ENCODE results near the gene FOXP2.

FOXP2 gene

GRCh38 chr7:114554781-114555537, 140.3 kb downstream of the FOXP2 start:
- Histone ChIP-seq H3K79me2 (ENCODE audit: insufficient read depth, low read length) (no peaks in the 10 kb centered on the region), H3K4me2 (ENCODE audit: low read depth, low read length, poor library complexity, severe bottlenecking) (no peak overlapping the region), H3K4me1 (ENCODE audit: insufficient read depth, low read length, poor library complexity, severe bottlenecking) (no peaks in the 10 kb centered on the region), H3K9me2 (replicated peaks; ENCODE audit: low read depth, low read length) (no peaks in the 10 kb centered on the region), H3K27me3 (ENCODE audit: insufficient read depth, low read length, poor library complexity, severe bottlenecking) (no peaks in the 10 kb centered on the region), H3K36me3 (ENCODE audit: insufficient read depth, low read length) (no peaks in the 10 kb centered on the region), H4K20me1 (ENCODE audit: insufficient read depth, low read length, poor library complexity, severe bottlenecking) (no peaks in the 10 kb centered on the region), H3K4me3 (ENCODE audit: low read length, poor library complexity, severe bottlenecking) (no peak overlapping the region), H2AFZ (ENCODE audit: low read length) (no peak overlapping the region), H3K9me3 (ENCODE audit: insufficient read depth, low read depth, low read length) (no peaks in the 10 kb centered on the region), H3F3A (ENCODE audit: low read depth) (no peaks in the 10 kb centered on the region), H3K9ac (ENCODE audit: low read depth, low read length, poor library complexity, severe bottlenecking) (no peak overlapping the region)
- TF ChIP-seq EZH2phosphoT487 (IDR thresholded peaks at IDR 0.05; ENCODE audit: borderline replicate concordance) (no peak), CTCF (conservative IDR thresholded peaks at IDR 0.05; ENCODE audit: low read length) (no peak)

GRCh38 chr7:114567416-114567815, 152.8 kb downstream of the FOXP2 start:
- Histone ChIP-seq H2AFZ (ENCODE audit: low read length) (no peak overlapping the region), H3F3A (ENCODE audit: low read depth) (no peaks in the 10 kb centered on the region), H3K4me2 (ENCODE audit: low read depth, low read length, poor library complexity, severe bottlenecking) (no peak overlapping the region), H3K9me3 (ENCODE audit: insufficient read depth, low read depth, low read length) (no peaks in the 10 kb centered on the region), H4K20me1 (ENCODE audit: insufficient read depth, low read length, poor library complexity, severe bottlenecking) (no peaks in the 10 kb centered on the region), H3K27me3 (ENCODE audit: insufficient read depth, low read length, poor library complexity, severe bottlenecking) (no peaks in the 10 kb centered on the region), H3K36me3 (ENCODE audit: insufficient read depth, low read length) (no peaks in the 10 kb centered on the region), H3K9me2 (replicated peaks; ENCODE audit: low read depth, low read length) (no peaks in the 10 kb centered on the region), H3K9ac (ENCODE audit: low read depth, low read length, poor library complexity, severe bottlenecking) (no peak overlapping the region), H3K79me2 (ENCODE audit: insufficient read depth, low read length) (no peaks in the 10 kb centered on the region), H3K4me3 (ENCODE audit: low read length, poor library complexity, severe bottlenecking) (no peak overlapping the region), H3K4me1 (ENCODE audit: insufficient read depth, low read length, poor library complexity, severe bottlenecking) (no peaks in the 10 kb centered on the region)
- TF ChIP-seq CTCF (conservative IDR thresholded peaks at IDR 0.05; ENCODE audit: low read length) = no peak
- TF ChIP-seq EZH2phosphoT487 (IDR thresholded peaks at IDR 0.05; ENCODE audit: borderline replicate concordance) = no peak

- H3K79me2 ChIP-seq (ENCODE audit: insufficient read depth, low read length) = no peaks in the 10 kb centered on the region
- TF ChIP-seq CTCF (conservative IDR thresholded peaks at IDR 0.05; ENCODE audit: low read length) (no peak), EZH2phosphoT487 (IDR thresholded peaks at IDR 0.05; ENCODE audit: borderline replicate concordance) (no peak)
- H2AFZ ChIP-seq (ENCODE audit: low read length) = no peak overlapping the region
- no peaks in the 10 kb centered on the region for H4K20me1 ChIP-seq (ENCODE audit: insufficient read depth, low read length, poor library complexity, severe bottlenecking)
- no peaks in the 10 kb centered on the region for H3K9me3 ChIP-seq (ENCODE audit: insufficient read depth, low read depth, low read length)
- H3K4me1 ChIP-seq (ENCODE audit: insufficient read depth, low read length, poor library complexity, severe bottlenecking) = no peaks in the 10 kb centered on the region
- no peaks in the 10 kb centered on the region for H3K36me3 ChIP-seq (ENCODE audit: insufficient read depth, low read length)
- no peak overlapping the region for H3K9ac ChIP-seq (ENCODE audit: low read depth, low read length, poor library complexity, severe bottlenecking)
- no peak overlapping the region for H3K4me2 ChIP-seq (ENCODE audit: low read depth, low read length, poor library complexity, severe bottlenecking)
- no peak overlapping the region for H3K4me3 ChIP-seq (ENCODE audit: low read length, poor library complexity, severe bottlenecking)
- no peaks in the 10 kb centered on the region for H3K27me3 ChIP-seq (ENCODE audit: insufficient read depth, low read length, poor library complexity, severe bottlenecking)
- H3F3A ChIP-seq (ENCODE audit: low read depth) = no peaks in the 10 kb centered on the region
- no peaks in the 10 kb centered on the region for H3K9me2 ChIP-seq (replicated peaks; ENCODE audit: low read depth, low read length)
Observed at GRCh38 chr7:114569220-114569619, 154.6 kb downstream of the FOXP2 start.

All from Loucy (cell line).